ENCODE results near the gene GORASP2. TPM values are rescaled to one million over a fixed set of nuclear protein-coding genes. Genes with fewer than 3 reads are reported as not detected.

The GORASP2 gene
- total and polyA plus RNA-seq, 2 donors (not counting 1 experiment from before 2014, with no cell fraction given) = 28.2 to 228 TPM

- H3K4me1 ChIP-seq (ENCODE audit: control insufficient read depth, extremely low read depth, insufficient read depth, low read length) = no peaks in the 10 kb centered on the region
- H3K4me2 ChIP-seq (ENCODE audit: extremely low read depth, insufficient read depth, low read length) = no peak overlapping the region
- TF ChIP-seq, protein P1, sequence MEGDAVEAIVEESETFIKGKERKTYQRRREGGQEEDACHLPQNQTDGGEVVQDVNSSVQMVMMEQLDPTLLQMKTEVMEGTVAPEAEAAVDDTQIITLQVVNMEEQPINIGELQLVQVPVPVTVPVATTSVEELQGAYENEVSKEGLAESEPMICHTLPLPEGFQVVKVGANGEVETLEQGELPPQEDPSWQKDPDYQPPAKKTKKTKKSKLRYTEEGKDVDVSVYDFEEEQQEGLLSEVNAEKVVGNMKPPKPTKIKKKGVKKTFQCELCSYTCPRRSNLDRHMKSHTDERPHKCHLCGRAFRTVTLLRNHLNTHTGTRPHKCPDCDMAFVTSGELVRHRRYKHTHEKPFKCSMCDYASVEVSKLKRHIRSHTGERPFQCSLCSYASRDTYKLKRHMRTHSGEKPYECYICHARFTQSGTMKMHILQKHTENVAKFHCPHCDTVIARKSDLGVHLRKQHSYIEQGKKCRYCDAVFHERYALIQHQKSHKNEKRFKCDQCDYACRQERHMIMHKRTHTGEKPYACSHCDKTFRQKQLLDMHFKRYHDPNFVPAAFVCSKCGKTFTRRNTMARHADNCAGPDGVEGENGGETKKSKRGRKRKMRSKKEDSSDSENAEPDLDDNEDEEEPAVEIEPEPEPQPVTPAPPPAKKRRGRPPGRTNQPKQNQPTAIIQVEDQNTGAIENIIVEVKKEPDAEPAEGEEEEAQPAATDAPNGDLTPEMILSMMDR (conservative IDR thresholded peaks at IDR 0.05 in 1 of 2, IDR thresholded peaks at IDR 0.05 in 1 of 2; ENCODE audit: low read depth in 1 of 2, low read length in 2 of 2) = no peak
- no peak for TF ChIP-seq EZH2 (IDR thresholded peaks at IDR 0.05; ENCODE audit: low read length, missing control alignments)
- no peaks in the 10 kb centered on the region for H3K9me3 ChIP-seq (ENCODE audit: control insufficient read depth, insufficient read depth, low read depth, low read length)
- H4K20me1 ChIP-seq (ENCODE audit: control insufficient read depth, extremely low read depth, insufficient read depth, low read length) = no peaks in the 10 kb centered on the region
- peaks cover 13% of the 10 kb centered on the region for H3K36me3 ChIP-seq (ENCODE audit: control insufficient read depth, insufficient read depth, low read length)
- no peak overlapping the region for H2AFZ ChIP-seq (ENCODE audit: low read length)
- no peak for DNase-seq (ENCODE audit: low read depth in 2 of 2)
- H3K27ac ChIP-seq (ENCODE audit: insufficient read depth, low read length) = no peak overlapping the region
- no peaks in the 10 kb centered on the region for H3K79me2 ChIP-seq (ENCODE audit: control insufficient read depth, insufficient read depth, low read length)
- no peak overlapping the region for H3K4me3 ChIP-seq (replicated peaks in 1 of 4; ENCODE audit: control extremely low read depth in 1 of 4, insufficient read depth in 1 of 4, low read depth in 3 of 4, low read length in 4 of 4)
- no peak overlapping the region for H3K9ac ChIP-seq (ENCODE audit: insufficient read depth, low read length)
- no peaks in the 10 kb centered on the region for H3K27me3 ChIP-seq (ENCODE audit: control insufficient read depth, insufficient read depth, low read length)
These were observed 39.4 kb downstream of the GORASP2 start for GRCh38 chr2:170968205-170969003.

DNA sequence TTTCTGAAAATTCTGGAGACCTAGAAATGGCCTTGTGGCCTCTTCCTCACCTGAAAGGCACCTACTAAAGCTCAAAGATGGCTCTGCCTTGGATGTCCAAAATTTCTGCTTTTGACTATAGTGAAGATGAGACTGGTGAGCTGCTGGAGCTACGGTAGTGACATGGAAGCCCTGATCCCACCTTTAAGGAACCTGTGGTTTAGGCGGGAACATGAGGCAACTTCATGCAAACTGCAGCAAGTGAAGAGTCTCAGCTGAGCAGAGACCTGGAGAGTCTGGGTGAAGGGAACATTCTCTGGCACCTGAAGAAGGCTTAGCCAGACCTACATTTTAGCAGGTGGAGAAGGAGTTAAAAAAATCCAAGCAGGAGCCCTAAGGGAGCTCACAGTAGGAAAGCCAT, 40.0 kb downstream of the GORASP2 start:
- Histone ChIP-seq H2AFZ (ENCODE audit: low read length) (no peak overlapping the region), H4K20me1 (ENCODE audit: control insufficient read depth, extremely low read depth, insufficient read depth, low read length) (no peaks in the 10 kb centered on the region), H3K36me3 (ENCODE audit: control insufficient read depth, insufficient read depth, low read length) (peaks cover 13% of the 10 kb centered on the region), H3K4me2 (ENCODE audit: extremely low read depth, insufficient read depth, low read length) (no peak overlapping the region), H3K4me3 (replicated peaks in 1 of 4; ENCODE audit: control extremely low read depth in 1 of 4, insufficient read depth in 1 of 4, low read depth in 3 of 4, low read length in 4 of 4) (no peak overlapping the region), H3K79me2 (ENCODE audit: control insufficient read depth, insufficient read depth, low read length) (no peaks in the 10 kb centered on the region), H3K27me3 (ENCODE audit: control insufficient read depth, insufficient read depth, low read length) (no peaks in the 10 kb centered on the region), H3K9me3 (ENCODE audit: control insufficient read depth, insufficient read depth, low read depth, low read length) (no peaks in the 10 kb centered on the region), H3K27ac (ENCODE audit: insufficient read depth, low read length) (no peak overlapping the region), H3K9ac (ENCODE audit: insufficient read depth, low read length) (no peak overlapping the region), H3K4me1 (ENCODE audit: control insufficient read depth, extremely low read depth, insufficient read depth, low read length) (no peaks in the 10 kb centered on the region)
- DNase-seq (ENCODE audit: low read depth in 2 of 2) = no peak
- no peak for TF ChIP-seq EZH2 (IDR thresholded peaks at IDR 0.05; ENCODE audit: low read length, missing control alignments)
- TF ChIP-seq, protein P1 (conservative IDR thresholded peaks at IDR 0.05 in 1 of 2, IDR thresholded peaks at IDR 0.05 in 1 of 2; ENCODE audit: low read depth in 1 of 2, low read length in 2 of 2) = no peak

DNA sequence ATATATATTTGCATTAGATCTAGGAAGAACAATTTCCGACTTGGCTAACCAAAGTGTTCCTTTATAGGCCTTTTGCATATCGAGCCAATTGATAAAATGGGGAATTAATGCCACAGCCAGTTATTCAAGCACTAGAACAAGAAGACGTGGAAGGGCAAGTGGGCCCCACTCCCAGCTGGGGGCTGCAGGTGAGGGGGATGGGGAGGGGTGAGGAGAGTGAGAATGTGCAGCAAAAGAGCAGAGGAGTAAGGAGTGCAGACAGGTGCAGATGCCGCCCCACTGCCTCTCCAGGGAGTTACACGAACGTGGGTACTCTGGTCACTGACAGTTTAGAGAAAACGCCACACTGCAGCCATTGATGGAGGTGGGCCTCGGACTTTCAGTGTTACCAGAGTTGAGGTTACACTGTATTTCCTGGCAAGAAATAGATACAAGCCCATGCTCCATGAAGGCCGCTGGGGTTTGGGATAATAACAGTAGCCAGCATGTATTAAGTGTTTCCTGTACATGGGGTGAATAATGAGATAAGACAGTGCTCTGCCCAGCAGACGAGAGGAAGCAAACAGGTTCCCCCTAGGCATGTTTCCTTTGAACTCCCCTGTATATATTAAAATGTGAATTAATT, 40.9 kb downstream of the GORASP2 start:
- H3K36me3 ChIP-seq (ENCODE audit: control insufficient read depth, insufficient read depth, low read length) = peaks cover 13% of the 10 kb centered on the region
- no peak for DNase-seq (ENCODE audit: low read depth in 2 of 2)
- no peak overlapping the region for H3K4me2 ChIP-seq (ENCODE audit: extremely low read depth, insufficient read depth, low read length)
- no peak overlapping the region for H3K27ac ChIP-seq (ENCODE audit: insufficient read depth, low read length)
- no peak overlapping the region for H3K9ac ChIP-seq (ENCODE audit: insufficient read depth, low read length)
- TF ChIP-seq, protein P1 (conservative IDR thresholded peaks at IDR 0.05 in 1 of 2, IDR thresholded peaks at IDR 0.05 in 1 of 2; ENCODE audit: low read depth in 1 of 2, low read length in 2 of 2) = no peak
- TF ChIP-seq EZH2 (IDR thresholded peaks at IDR 0.05; ENCODE audit: low read length, missing control alignments) = no peak
- no peaks in the 10 kb centered on the region for H3K4me1 ChIP-seq (ENCODE audit: control insufficient read depth, extremely low read depth, insufficient read depth, low read length)
- H3K9me3 ChIP-seq (ENCODE audit: control insufficient read depth, insufficient read depth, low read depth, low read length) = no peaks in the 10 kb centered on the region
- H4K20me1 ChIP-seq (ENCODE audit: control insufficient read depth, extremely low read depth, insufficient read depth, low read length) = no peaks in the 10 kb centered on the region
- no peak overlapping the region for H2AFZ ChIP-seq (ENCODE audit: low read length)
- H3K27me3 ChIP-seq (ENCODE audit: control insufficient read depth, insufficient read depth, low read length) = no peaks in the 10 kb centered on the region
- H3K79me2 ChIP-seq (ENCODE audit: control insufficient read depth, insufficient read depth, low read length) = no peaks in the 10 kb centered on the region
- H3K4me3 ChIP-seq (replicated peaks in 1 of 4; ENCODE audit: control extremely low read depth in 1 of 4, insufficient read depth in 1 of 4, low read depth in 3 of 4, low read length in 4 of 4) = no peak overlapping the region
